Breast epithelium (tissue), 4 donors: ENCODE measurements around the gene SCTR. TPM values are rescaled to one million over a fixed set of nuclear protein-coding genes. Genes with fewer than 3 reads are reported as not detected.
"Not testable (repeated sequence)": the region's sequence is repeated elsewhere in the genome, so short reads cannot be mapped to it uniquely, and the experiment has no call there.

Experiments used
- DNase-seq, 2 donors: peaks; one replicate each; pipeline ENCODE4 v3.0.0-alpha.2; 2019; ENCODE audit warnings: low spot score in 2 of 2
- H3K27ac ChIP-seq, 2 donors: fragments of 200-600 bp; sonication (generic) in 1 of 2; one replicate each; pipeline ENCODE4 v1.5.1; 2016 to 2019; ENCODE audit warnings: mild to moderate bottlenecking in 1 of 2
- H3K27me3 ChIP-seq, 2 donors: fragments of 200-600 bp; sonication (generic) in 1 of 2; one replicate each; pipeline versions ENCODE4 v1.5.1 to v1.6.0; 2017 to 2019; ENCODE audit warnings: control low read depth in 1 of 2, mild to moderate bottlenecking in 1 of 2
- H3K36me3 ChIP-seq: fragments of 200-600 bp; one replicate; pipeline ENCODE4 v1.5.1; 2019
- H3K4me1 ChIP-seq, 2 donors: fragments of 200-600 bp; sonication (generic); one replicate each; pipeline ENCODE4 v1.5.1; 2016 to 2019; ENCODE audit warnings: control low read depth in 1 of 2
- H3K4me3 ChIP-seq, 3 donors: fragments of 200-600 bp; sonication (generic); 1 replicate in 2 of 3; 2 replicates in 1 of 3; pipeline ENCODE4 v1.5.1; 2016 to 2019; ENCODE audit warnings: mild to moderate bottlenecking in 3 of 3, moderate library complexity in 2 of 3
- H3K9me3 ChIP-seq, 2 donors: fragments of 200-600 bp; sonication (generic) in 1 of 2; one replicate each; pipeline ENCODE4 v1.5.1; 2016 to 2019; ENCODE audit warnings: control low read depth in 1 of 2
- POLR2A ChIP-seq: fragments of 450-650 bp; IDR thresholded peaks from one replicate; pipeline ENCODE4 v1.6.1; 2016; ENCODE audit warnings: antibody characterized with exemption, mild to moderate bottlenecking, moderate library complexity
- POLR2AphosphoS5 ChIP-seq, 3 donors: sonication (generic); formaldehyde crosslinking; IDR thresholded peaks; one replicate each; pipeline ENCODE4 v1.6.1; 2017; ENCODE audit warnings: antibody characterized with exemption in 3 of 3
- intact Hi-C: fragments of 100-400 bp; cut with DNase I; formaldehyde crosslinking; loops from one replicate; pipeline ENCODE4 v1.15.1; 2023; ENCODE audit warnings: low total_unique reads
- total RNA-seq, 3 donors: library from RNA; depleted of rRNA; stranded (reverse); fragments of >200 nt; gene quantifications; one replicate each; pipeline ENCODE4 v1.1.0, GENCODE V29; 2016
- TF ChIP-seq, protein P1 (sequence below), 3 donors: fragments of 450-650 bp; IDR thresholded peaks; one replicate each; pipeline ENCODE4 v1.5.1; 2016 to 2017; ENCODE audit warnings: antibody characterized with exemption in 3 of 3, mild to moderate bottlenecking in 3 of 3, moderate library complexity in 3 of 3

SCTR gene
- total RNA-seq, 3 donors from 2014 or later: not detected

DNA sequence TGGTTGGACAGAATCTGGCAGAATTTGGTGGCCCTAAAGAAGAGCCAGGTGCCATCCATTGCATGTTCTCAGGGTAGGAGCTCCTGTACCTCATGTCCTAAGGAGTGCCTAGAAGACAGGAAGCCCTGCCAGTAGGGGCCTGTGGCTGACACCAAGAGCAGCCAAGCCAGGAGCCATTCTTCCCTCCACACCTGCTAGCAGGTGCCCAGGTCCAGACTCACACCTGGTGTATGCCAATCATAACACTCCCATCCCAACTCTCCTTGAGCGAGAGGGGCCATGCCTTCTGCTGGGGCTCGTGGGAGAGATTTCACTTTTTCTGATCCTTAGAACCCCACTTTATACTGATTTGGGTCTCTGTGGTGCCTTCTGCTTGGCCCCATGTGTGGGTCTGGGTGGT, 119.1 kb downstream of the SCTR start:
- TF ChIP-seq, protein P1, sequence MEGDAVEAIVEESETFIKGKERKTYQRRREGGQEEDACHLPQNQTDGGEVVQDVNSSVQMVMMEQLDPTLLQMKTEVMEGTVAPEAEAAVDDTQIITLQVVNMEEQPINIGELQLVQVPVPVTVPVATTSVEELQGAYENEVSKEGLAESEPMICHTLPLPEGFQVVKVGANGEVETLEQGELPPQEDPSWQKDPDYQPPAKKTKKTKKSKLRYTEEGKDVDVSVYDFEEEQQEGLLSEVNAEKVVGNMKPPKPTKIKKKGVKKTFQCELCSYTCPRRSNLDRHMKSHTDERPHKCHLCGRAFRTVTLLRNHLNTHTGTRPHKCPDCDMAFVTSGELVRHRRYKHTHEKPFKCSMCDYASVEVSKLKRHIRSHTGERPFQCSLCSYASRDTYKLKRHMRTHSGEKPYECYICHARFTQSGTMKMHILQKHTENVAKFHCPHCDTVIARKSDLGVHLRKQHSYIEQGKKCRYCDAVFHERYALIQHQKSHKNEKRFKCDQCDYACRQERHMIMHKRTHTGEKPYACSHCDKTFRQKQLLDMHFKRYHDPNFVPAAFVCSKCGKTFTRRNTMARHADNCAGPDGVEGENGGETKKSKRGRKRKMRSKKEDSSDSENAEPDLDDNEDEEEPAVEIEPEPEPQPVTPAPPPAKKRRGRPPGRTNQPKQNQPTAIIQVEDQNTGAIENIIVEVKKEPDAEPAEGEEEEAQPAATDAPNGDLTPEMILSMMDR (IDR thresholded peaks at IDR 0.05): no peak
- TF ChIP-seq POLR2AphosphoS5 (IDR thresholded peaks at IDR 0.05) (no peak), POLR2A (no peak)
- Histone ChIP-seq H3K4me3 (no peak overlapping the region), H3K36me3 (no peaks in the 10 kb centered on the region), H3K9me3 (peaks cover 0 to 4% of the 10 kb centered on the region in 2 donors), H3K4me1 (no peaks in the 10 kb centered on the region), H3K27me3 (no peaks in the 10 kb centered on the region), H3K27ac (no peak overlapping the region)
- intact Hi-C loops: loop anchor here (5.0 kb wide), 1 partner anchor 72 kb away; no protein-coding TSS in a partner anchor
- DNase-seq: no peak

DNA sequence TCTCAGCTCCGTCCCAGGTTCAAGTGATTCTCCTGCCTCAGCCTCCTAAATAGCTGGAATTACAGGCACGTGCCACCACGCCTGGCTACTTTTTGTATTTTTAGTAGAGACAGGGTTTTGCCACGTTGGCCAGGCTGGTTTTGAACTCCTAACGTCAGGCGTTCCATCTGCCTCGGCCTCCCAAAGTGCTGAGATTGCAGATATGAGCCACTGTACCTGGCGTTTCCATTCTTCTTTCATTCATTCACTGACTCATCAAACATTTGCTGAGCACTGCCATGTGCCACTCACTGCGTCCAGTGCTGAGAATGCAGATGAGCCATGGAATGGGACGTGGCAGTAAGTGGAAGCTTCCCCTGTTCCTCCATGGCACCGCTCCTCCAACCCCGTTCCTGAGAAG, 120.7 kb downstream of the SCTR start:
- H3K9me3 ChIP-seq, DNase-seq, H3K27me3 ChIP-seq, H3K27ac ChIP-seq, intact Hi-C loops, H3K4me1 ChIP-seq, H3K36me3 ChIP-seq, H3K4me3 ChIP-seq: not testable (repeated sequence)

DNA sequence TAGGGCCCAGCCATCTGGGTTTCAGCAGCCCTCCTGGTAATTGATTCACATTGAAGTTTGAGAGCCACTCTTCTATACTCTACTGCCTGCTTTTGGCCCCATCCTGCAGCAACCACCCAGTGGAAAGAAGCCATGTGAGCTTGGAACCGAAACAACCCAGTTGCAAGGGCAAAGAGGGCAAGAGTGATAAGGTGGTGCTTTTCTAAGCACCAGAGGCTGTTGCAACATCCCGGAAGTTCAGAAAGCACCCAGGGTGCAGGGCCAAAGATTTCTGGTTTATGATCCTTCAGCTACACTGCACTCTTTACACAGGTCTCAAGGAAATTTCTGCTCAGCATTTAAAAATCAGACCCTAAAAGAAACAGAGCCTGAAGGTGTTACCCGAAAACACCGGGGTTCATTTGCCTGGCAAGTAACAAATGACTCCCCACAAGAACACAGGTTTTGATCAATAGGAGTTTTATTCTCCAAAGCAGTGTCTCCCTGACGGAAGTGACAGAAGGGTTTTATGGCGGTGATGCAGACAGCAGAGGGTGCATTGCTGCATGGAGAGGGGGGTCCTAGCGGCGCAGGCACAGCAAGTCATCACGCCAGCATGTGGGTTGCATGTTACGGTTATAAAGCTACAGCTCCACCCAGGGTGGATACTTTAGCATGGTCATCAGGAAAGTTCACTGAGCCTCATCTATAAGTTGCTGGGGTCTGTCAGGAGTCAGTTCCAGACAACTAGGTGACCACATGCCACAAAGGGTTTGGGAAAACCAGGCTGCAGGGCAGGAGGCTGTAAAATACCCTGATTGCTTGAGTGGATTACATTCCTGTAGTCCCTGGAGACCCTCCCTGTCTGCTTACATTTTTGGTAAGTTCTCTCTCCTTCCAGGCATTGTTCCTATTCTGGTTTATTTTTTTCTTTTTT, 121.4 kb downstream of the SCTR start:
- H3K4me1 ChIP-seq: no peaks in the 10 kb centered on the region
- H3K4me3 ChIP-seq: no peak overlapping the region
- intact Hi-C loops: no loop called here
- DNase-seq: no peak
- H3K9me3 ChIP-seq: peaks cover 0 to 4% of the 10 kb centered on the region in 2 donors
- no peaks in the 10 kb centered on the region for H3K36me3 ChIP-seq
- no peak for TF ChIP-seq POLR2AphosphoS5 (IDR thresholded peaks at IDR 0.05)
- H3K27me3 ChIP-seq: no peaks in the 10 kb centered on the region
- H3K27ac ChIP-seq: no peak overlapping the region

DNA sequence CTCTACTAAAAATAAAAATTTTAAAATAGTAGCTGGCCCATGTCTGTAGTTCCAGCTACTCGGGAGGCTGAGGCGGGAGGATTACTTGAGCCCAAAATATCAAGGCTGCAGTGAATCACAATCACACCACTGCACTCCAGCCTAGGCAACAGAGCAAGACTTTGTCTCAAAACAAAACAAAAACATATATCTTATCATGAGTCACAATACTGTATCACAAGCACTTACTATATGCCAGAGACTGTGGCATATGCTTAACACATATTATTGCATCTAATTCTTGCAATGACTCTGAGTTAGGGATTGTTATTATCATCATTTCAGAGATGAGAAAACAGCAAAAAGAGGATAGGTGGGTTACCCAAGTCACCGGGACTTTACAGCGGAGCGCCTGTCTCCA, 122.2 kb downstream of the SCTR start:
- no peak overlapping the region for H3K27ac ChIP-seq
- DNase-seq: no peak
- intact Hi-C loops: no loop called here
- no peak overlapping the region for H3K4me3 ChIP-seq
- H3K27me3 ChIP-seq: no peaks in the 10 kb centered on the region
- H3K4me1 ChIP-seq: no peaks in the 10 kb centered on the region
- peaks cover 0 to 4% of the 10 kb centered on the region in 2 donors for H3K9me3 ChIP-seq
- no peak for TF ChIP-seq POLR2A
- TF ChIP-seq, protein P1 (IDR thresholded peaks at IDR 0.05): no peak
- TF ChIP-seq POLR2AphosphoS5 (IDR thresholded peaks at IDR 0.05): no peak
- no peaks in the 10 kb centered on the region for H3K36me3 ChIP-seq

DNA sequence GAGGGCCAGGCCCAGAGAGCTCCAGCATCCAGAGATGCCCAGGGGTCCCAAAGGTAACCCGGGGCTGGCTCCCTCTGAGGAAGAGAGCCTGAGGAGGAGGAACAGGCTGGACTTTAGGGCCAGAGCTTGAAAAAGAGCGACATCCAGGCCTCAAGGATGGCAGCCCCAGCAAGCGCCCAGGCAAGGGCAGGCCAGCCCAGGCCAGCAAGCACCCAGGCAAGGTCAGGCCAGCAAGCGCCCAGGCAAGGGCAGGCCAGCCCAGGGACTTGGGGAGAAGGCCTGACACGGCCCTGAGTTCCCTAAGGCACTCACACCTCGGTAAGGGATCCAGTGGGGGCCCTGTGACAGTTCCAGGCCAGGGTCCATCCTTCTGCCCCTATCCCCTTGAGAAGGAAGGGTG, 127.1 kb downstream of the SCTR start:
- no peak overlapping the region for H3K4me3 ChIP-seq
- no peaks in the 10 kb centered on the region for H3K4me1 ChIP-seq
- no peaks in the 10 kb centered on the region for H3K36me3 ChIP-seq
- no peaks in the 10 kb centered on the region for H3K27me3 ChIP-seq
- H3K9me3 ChIP-seq: no peaks in the 10 kb centered on the region
- TF ChIP-seq, protein P1 (IDR thresholded peaks at IDR 0.05): no peak
- no peak for TF ChIP-seq POLR2AphosphoS5 (IDR thresholded peaks at IDR 0.05)
- TF ChIP-seq POLR2A: no peak
- intact Hi-C loops: no loop called here
- no peak overlapping the region for H3K27ac ChIP-seq
- DNase-seq: no peak

DNA sequence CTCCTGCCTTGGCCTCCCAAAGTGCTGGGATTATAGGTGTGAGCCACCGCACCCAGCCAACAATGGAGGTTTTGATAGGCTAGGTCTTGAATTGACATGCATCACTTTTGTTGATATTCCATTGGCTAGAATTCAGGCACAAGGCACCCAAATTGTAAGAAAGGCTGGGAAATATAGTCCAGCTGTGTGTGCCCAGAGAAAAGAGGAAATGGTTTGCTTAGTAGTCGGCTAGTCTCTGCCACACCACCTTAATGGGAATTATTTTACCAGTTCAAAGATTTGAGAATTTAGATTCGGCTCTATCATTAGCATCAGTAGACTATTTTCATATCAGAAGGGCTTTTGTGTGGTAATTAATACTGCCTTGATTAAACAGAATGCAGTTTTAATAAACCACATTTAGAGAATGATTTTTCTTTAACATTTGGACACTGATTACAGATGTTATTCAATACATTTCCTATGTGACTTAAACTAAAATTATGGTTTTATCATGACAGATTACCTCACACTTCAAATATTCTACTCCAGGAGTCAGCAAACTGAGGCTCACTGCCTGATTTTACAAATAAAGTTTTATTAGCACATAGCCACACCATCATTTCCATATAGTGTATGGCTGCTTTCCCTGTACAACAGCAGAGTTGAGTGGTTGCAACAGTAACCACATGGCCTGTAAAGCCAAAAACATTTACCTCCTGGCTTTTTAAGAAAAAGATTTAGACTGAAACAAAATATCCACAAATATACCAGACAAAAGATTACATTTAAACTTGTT, 130.1 kb downstream of the SCTR start:
- Histone ChIP-seq H3K4me3 (no peak overlapping the region), H3K36me3 (no peaks in the 10 kb centered on the region), H3K4me1 (peaks cover 3 to 7% of the 10 kb centered on the region in 2 donors), H3K27me3 (no peaks in the 10 kb centered on the region), H3K9me3 (no peaks in the 10 kb centered on the region), H3K27ac (no peak overlapping the region)
- TF ChIP-seq POLR2AphosphoS5 (IDR thresholded peaks at IDR 0.05) (no peak), POLR2A (no peak)
- TF ChIP-seq, protein P1 (IDR thresholded peaks at IDR 0.05): no peak
- intact Hi-C loops: no loop called here
- no peak for DNase-seq
